Testis (tissue), 2 donors: Measurements from ENCODE around the gene TCEA2.

Source experiments
- POLR2A ChIP-seq: fragments of 450-650 bp; IDR thresholded peaks from one replicate; pipeline ENCODE4 v1.6.1; 2017; ENCODE audit warnings: antibody characterized with exemption, mild to moderate bottlenecking, moderate library complexity
- TF ChIP-seq, protein P1 (sequence below), 3 experiments: fragments of 450-650 bp in 2 of 3; fragments of 200-600 bp in 1 of 3; sonication (generic) in 1 of 3; IDR thresholded peaks; one replicate each; pipeline ENCODE4 v1.5.1; 2016 to 2019; ENCODE audit warnings: antibody characterized with exemption in 3 of 3, mild to moderate bottlenecking in 2 of 3, moderate library complexity in 1 of 3

DNA sequence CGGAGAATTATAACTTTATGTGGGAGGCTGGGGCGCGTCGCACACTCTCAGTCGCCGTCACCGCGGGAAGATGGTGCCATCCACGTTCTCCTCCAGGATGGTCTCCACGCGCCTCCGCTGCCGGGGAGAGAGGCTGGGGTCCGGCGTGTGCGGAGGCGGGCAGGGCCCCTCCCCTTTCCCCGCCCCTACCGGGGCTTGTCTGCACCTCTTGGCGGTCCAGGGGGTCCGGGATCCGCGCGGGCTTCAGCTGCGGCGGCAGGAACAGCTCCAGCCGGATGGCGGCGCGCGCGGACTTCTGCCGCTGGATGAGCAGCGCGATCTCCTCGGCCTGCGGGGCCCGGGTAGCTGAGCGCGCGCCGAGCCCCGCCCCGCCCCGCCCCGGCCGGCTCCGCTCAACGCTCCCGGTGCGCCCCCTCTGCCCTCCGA is 20.4 kb downstream of the TCEA2 start:
- TF ChIP-seq, protein P1, sequence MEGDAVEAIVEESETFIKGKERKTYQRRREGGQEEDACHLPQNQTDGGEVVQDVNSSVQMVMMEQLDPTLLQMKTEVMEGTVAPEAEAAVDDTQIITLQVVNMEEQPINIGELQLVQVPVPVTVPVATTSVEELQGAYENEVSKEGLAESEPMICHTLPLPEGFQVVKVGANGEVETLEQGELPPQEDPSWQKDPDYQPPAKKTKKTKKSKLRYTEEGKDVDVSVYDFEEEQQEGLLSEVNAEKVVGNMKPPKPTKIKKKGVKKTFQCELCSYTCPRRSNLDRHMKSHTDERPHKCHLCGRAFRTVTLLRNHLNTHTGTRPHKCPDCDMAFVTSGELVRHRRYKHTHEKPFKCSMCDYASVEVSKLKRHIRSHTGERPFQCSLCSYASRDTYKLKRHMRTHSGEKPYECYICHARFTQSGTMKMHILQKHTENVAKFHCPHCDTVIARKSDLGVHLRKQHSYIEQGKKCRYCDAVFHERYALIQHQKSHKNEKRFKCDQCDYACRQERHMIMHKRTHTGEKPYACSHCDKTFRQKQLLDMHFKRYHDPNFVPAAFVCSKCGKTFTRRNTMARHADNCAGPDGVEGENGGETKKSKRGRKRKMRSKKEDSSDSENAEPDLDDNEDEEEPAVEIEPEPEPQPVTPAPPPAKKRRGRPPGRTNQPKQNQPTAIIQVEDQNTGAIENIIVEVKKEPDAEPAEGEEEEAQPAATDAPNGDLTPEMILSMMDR (IDR thresholded peaks at IDR 0.05): peak in 2 of 3 experiments; percentile 50 to 65
- no peak for TF ChIP-seq POLR2A
